Colonic mucosa (tissue), 4 donors: ENCODE measurements around the gene PDIK1L. TPM values are rescaled to one million over a fixed set of nuclear protein-coding genes. Genes with fewer than 3 reads are reported as not detected.

Experiments
- DNase-seq: peaks from one replicate; pipeline ENCODE4 v3.0.0-alpha.2; 2020
- H3K27ac ChIP-seq: fragments of 200-600 bp; one replicate; pipeline ENCODE4 v1.8.0; 2021
- H3K27me3 ChIP-seq: fragments of 200-600 bp; one replicate; pipeline ENCODE4 v1.8.0; 2021
- H3K36me3 ChIP-seq: fragments of 200-600 bp; one replicate; pipeline ENCODE4 v1.8.0; 2021
- H3K4me1 ChIP-seq: fragments of 200-600 bp; one replicate; pipeline ENCODE4 v1.8.0; 2021; ENCODE audit warnings: mild to moderate bottlenecking
- H3K4me3 ChIP-seq: fragments of 200-600 bp; one replicate; pipeline ENCODE4 v1.8.0; 2021
- H3K9ac ChIP-seq, 2 donors: one replicate each; pipeline ENCODE4 v1.7.0; 2013; ENCODE audit warnings: control low read depth in 2 of 2, low read depth in 2 of 2, low read length in 2 of 2
- H3K9me3 ChIP-seq: fragments of 200-600 bp; one replicate; pipeline ENCODE4 v1.8.0; 2021
- CTCF ChIP-seq: fragments of 200-600 bp; IDR thresholded peaks from one replicate; pipeline ENCODE4 v1.8.0; 2022; ENCODE audit warnings: antibody characterized with exemption, mild to moderate bottlenecking
- intact Hi-C: fragments of 100-400 bp; cut with DNase I; formaldehyde crosslinking; loops from one replicate; pipeline ENCODE4 v1.14.1; 2022
- total RNA-seq, 2 donors: library from RNA; stranded (reverse); fragmentation: NEBNext Ultra II Directional in 1 of 2; extraction: Animal tissue kit (Norgen Biotek cat#: 25700) in 1 of 2; gene quantifications; one replicate each; pipeline ENCODE4 v1.2.1, GENCODE V29; 2021
- donor health status: healthy.
- donor health status: DM: no; HTN: no; CAD: no.
- donor health status: DM: no; HTN: no; CAD: no.

PDIK1L gene
- total RNA-seq, 2 donors from 2014 or later, result 12.5 to 14.8 TPM

GRCh38 chr1:26169198-26169554 is 57.6 kb downstream of the PDIK1L start:
- no peak overlapping the region for H3K27ac ChIP-seq
- H3K4me1 ChIP-seq, result peaks cover 6% of the 10 kb centered on the region
- H3K4me3 ChIP-seq, result peak overlapping the region; percentile 92
- no peak for DNase-seq
- intact Hi-C loops, result loop anchor here (5.0 to 10.0 kb wide), 2 partner anchors 63 to 156 kb away; partner anchors contain the start of gene CEP85
- TF ChIP-seq CTCF, result no peak
- no peaks in the 10 kb centered on the region for H3K27me3 ChIP-seq
- H3K36me3 ChIP-seq, result no peaks in the 10 kb centered on the region
- peak overlapping the region in 1 of 2 donors; percentile 85 for H3K9ac ChIP-seq
- no peaks in the 10 kb centered on the region for H3K9me3 ChIP-seq

- no peaks in the 10 kb centered on the region for H3K9me3 ChIP-seq
- H3K4me1 ChIP-seq, result peaks cover 6% of the 10 kb centered on the region
- intact Hi-C loops, result loop anchor here (5.0 to 10.0 kb wide), 2 partner anchors 62 to 155 kb away; partner anchors contain the start of gene CEP85
- peak; percentile 92 for DNase-seq
- H3K27me3 ChIP-seq, result no peaks in the 10 kb centered on the region
- H3K36me3 ChIP-seq, result no peaks in the 10 kb centered on the region
- peak within 1 kb of the TSS; percentile 48 for H3K27ac ChIP-seq
- peak; percentile 88 for TF ChIP-seq CTCF
- H3K9ac ChIP-seq, result peak within 1 kb of the TSS; percentile 85 to 97
- peak within 1 kb of the TSS; percentile 92 for H3K4me3 ChIP-seq
These were observed 58.2 kb downstream of the PDIK1L start, which contains the start of gene ZNF593 for GRCh38 chr1:26169669-26170471. ZNF593 (plus strand) TSS chr1:26169908; CDS start chr1:26169984, 76 bp downstream.

- no peak for TF ChIP-seq CTCF
- H3K36me3 ChIP-seq, result no peaks in the 10 kb centered on the region
- no peaks in the 10 kb centered on the region for H3K27me3 ChIP-seq
- H3K4me3 ChIP-seq, result peak overlapping the region; percentile 92
- H3K9ac ChIP-seq, result peak overlapping the region; percentile 85 to 97
- H3K4me1 ChIP-seq, result peaks cover 6% of the 10 kb centered on the region
- intact Hi-C loops, result no loop called here
- no peak overlapping the region for H3K27ac ChIP-seq
- no peaks in the 10 kb centered on the region for H3K9me3 ChIP-seq
- DNase-seq, result no peak
These were observed 58.8 kb downstream of the PDIK1L start for GRCh38 chr1:26170472-26170821.

GRCh38 chr1:26171084-26172072 is 59.8 kb downstream of the PDIK1L start, which contains the start of gene ZNF593OS:
ZNF593OS (minus strand) TSS chr1:26171832; CDS start chr1:26171661, 171 bp downstream.
- DNase-seq, result no peak
- intact Hi-C loops, result no loop called here
- no peaks in the 10 kb centered on the region for H3K9me3 ChIP-seq
- H3K36me3 ChIP-seq, result no peaks in the 10 kb centered on the region
- peaks cover 6% of the 10 kb centered on the region for H3K4me1 ChIP-seq
- H3K27me3 ChIP-seq, result no peaks in the 10 kb centered on the region
- no peak within 1 kb of the TSS for H3K27ac ChIP-seq
- no peak for TF ChIP-seq CTCF
- peak within 1 kb of the TSS in 1 of 2 donors; percentile 97 for H3K9ac ChIP-seq
- peak within 1 kb of the TSS; percentile 92 for H3K4me3 ChIP-seq

Other genes with a start within 250 kb of the PDIK1L start
- gene PAQR7, start 236.1 kb upstream of the PDIK1L start, total RNA-seq, result 1 to 10 TPM; 2.5 to 3.4 TPM
- 100 to 1,000 TPM in 1 of 2 donors, 10 to 100 TPM in 1; 79.1 to 149 TPM for gene STMN1, start 205.4 kb upstream of the PDIK1L start, total RNA-seq
- 10 to 100 TPM; 34.8 to 40.8 TPM for gene PAFAH2, start 113.8 kb upstream of the PDIK1L start, total RNA-seq
- under 1 TPM; 0.05 to 0.29 TPM for gene EXTL1, start 90.0 kb upstream of the PDIK1L start, total RNA-seq
- under 1 TPM; 0.27 to 0.42 TPM for gene SLC30A2, start 65.7 kb upstream of the PDIK1L start, total RNA-seq
- under 1 TPM in 1 of 2 donors, not detected in 1; 0.15 TPM for gene TRIM63, start 44.2 kb upstream of the PDIK1L start, total RNA-seq
- 1 to 10 TPM in 1 of 2 donors, under 1 TPM in 1; 0.57 to 1.1 TPM for gene FAM110D, start 47.3 kb downstream of the PDIK1L start, total RNA-seq
- not detected for gene C1orf232, start 57.1 kb downstream of the PDIK1L start, total RNA-seq
- gene ZNF593, start 58.1 kb downstream of the PDIK1L start, total RNA-seq, result 10 to 100 TPM; 22.0 to 47.7 TPM
- not detected for gene ZNF593OS, start 60.0 kb downstream of the PDIK1L start, total RNA-seq
- gene CNKSR1, start 65.7 kb downstream of the PDIK1L start, total RNA-seq, result 10 to 100 TPM; 35.3 to 46.8 TPM
- gene CATSPER4, start 78.8 kb downstream of the PDIK1L start, total RNA-seq, result not detected
- 10 to 100 TPM; 10.7 to 18.8 TPM for gene CEP85, start 122.4 kb downstream of the PDIK1L start, total RNA-seq
- gene SH3BGRL3, start 168.3 kb downstream of the PDIK1L start, total RNA-seq, result 100 to 1,000 TPM; 361 to 478 TPM
- 10 to 100 TPM in 1 of 2 donors, 1 to 10 TPM in 1; 8.7 to 25.7 TPM for gene UBXN11, start 194.8 kb downstream of the PDIK1L start, total RNA-seq
- 10 to 100 TPM in 1 of 2 donors, 1 to 10 TPM in 1; 9.4 to 13.1 TPM for gene CD52, start 206.1 kb downstream of the PDIK1L start, total RNA-seq
- gene CRYBG2, start 242.3 kb downstream of the PDIK1L start, total RNA-seq, result 10 to 100 TPM; 12.8 to 30.3 TPM